CD4-positive, alpha-beta T cell treated with Interleukin-15 for 4 hours (primary cell): ENCODE data around the gene TAF3.

ENCODE experiments used
- DNase-seq: peaks from one replicate; pipeline ENCODE4 v3.0.0-alpha.2; 2020; ENCODE audit warnings: low spot score

Gene TAF3

DNA sequence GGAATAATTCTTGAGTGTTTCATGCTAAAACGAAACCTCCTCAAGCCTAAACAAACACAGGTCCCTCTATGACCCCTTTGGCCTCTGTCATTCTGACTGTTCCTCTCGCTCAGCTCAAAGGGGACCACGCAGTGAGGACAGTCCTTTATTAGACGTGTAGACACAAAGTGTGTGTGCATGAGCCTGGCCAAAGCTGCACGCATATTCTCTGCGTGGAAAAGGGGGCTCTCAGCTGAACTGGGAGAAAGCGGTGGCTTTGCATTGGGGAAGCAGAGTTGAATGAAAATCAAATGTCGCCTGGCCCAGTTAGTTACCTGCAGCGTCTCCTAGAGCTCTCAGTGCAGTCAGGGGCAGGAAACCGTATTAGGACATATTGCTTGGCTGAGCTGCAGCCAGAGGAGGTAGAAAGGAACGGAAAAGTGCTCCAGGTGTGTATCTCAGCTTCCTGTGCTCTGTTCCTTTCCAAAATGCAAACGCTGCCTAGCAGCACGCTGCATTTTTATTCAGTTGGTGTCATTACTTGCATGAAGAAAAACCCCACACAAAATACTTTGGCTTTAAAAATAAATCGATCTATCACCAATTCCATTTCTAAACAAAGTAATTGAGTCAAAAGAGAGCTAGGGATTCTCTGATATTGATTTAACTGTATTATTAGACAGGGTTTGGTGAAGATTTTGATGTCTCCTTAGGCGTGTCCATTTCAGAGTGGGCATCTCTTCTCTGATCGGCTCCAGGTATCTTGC lies 241.1 kb downstream of the TAF3 start:
- no peak for DNase-seq

DNA sequence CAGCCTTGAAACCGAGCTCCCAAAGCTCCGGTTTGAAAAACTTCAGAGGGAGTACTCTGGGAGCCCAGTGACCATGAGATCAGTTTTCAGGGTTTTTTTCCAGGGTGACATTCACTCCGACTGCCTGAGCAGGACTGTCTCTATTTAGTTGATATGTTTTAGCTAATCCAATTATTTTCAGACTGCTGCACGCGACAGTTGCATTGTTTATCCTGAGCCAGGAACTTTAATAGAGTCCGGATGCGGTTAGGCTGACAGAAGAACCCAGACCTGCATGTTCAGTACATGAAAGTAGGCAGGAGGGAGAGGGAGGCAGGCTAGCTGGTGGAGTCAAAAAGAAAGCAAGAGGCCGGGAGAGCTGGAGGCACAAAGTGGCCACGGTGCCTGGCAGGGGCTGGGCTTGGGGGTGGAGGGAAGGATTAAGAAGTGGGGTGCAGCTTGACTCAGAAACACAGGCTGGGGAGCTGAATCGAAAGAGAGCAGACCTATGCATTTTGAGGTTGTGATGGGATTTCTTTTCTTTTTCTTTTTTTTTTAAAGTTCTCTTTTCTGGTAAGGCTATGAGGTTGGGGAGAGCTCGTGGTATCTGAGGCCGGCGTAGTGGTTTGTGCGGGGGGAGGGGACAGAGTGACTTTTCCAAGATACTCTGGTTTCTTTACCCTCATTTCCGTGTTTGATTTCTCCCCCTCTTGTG lies 241.9 kb downstream of the TAF3 start:
- DNase-seq = peak; percentile 62

DNA sequence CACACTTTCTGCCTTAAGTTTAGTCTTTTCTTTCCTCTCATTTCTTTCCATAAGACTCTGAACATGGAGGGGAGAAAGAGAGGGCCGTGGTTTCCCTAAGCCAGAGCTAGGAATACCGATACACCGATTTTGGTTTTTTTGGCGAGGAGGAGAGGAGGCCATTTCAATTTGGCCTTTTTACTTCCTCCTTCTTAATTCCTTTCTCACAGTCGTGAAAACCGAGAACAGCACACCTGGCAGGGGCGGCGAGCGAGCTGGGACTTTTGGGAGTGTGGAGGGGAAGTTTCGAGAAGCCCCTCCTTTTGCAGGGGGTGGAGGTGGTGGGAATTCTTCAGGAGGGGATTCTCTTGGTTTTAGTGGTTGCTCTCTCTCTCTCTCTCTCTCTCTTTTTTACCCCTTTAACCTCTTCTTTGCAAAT lies 242.4 kb downstream of the TAF3 start:
- no peak for DNase-seq

DNA sequence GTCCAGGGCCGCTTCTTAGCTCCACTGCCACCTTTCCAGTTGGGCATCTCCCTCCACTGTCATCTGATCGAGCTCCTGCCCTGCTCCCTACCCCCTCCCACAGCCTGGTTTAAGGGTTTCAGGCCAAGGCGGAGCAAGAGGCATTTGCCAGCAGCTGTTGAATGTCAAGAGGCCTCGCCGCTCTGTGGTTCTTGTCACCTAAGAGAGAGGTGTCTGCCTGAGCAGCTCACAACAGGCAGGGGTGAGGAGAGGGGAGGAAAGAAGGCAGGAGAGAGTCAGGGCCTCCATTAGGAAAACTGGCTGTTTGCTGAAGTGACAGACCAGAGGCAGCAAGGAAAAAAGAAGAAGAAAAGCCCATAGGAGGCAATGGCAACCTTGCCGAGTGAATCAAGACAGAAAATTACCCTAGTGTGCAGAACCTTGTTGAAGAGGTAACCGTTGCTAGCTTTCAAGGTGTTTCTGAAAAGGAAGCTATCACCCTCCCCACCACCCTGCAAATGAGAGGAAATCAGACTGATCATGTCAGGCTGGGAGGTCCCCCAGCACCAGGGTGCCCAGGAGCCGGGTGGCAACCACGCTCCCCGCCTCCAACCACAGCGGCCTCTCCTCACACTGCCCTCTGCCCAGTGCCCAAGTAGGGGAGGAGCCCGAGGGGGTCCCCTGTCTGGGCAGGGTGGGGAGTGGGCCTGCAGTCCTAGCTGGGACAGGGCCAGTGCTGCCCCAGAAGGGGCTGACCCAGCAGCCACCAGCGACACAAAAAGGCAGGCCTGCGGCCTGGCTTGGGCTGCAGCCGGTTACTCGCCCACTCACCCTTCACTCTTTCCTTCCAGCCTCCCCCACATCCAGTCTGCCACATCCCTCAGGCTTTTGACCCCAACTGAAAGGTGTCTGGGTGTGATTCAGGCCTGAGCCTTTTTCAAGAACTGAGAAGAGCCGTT lies 243.2 kb downstream of the TAF3 start:
- peak; percentile 66 for DNase-seq

DNA sequence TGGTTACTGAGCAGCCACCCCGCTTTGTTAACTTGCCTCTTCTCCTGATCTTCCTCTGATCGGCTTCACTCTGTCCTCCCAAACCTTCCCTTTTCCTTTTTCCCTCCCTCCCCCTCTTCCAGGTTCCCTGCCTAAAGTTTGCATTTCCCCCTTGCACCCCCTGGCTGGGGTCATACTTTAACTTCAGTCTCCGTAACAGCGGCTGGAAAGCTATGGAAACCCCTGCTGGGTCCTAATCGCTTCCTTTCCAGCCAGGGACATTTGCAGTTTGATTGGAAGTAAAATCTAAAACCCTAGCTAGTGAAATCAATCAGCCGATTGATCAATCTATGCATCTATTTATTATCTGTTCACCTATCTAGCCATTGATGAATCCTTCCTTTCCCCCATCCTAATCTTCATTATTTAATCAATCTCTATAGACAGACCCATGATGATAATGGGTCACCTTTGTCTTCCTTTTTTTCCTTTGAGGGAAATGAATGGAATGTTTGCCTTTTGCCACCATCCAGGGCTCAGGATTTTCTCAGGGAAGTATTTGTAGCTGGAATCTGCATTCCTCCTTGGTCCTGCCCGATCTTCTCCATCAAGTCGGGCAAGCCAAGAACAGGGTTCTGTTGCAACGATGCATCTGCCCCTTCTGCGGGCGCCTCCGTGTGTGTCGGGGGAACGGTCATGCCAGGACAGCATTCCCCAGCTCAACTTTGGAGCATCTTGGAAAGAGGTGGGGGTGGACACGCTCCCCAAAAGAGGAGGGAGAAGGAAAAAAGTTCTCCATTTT lies 245.0 kb downstream of the TAF3 start:
- DNase-seq = no peak

DNA sequence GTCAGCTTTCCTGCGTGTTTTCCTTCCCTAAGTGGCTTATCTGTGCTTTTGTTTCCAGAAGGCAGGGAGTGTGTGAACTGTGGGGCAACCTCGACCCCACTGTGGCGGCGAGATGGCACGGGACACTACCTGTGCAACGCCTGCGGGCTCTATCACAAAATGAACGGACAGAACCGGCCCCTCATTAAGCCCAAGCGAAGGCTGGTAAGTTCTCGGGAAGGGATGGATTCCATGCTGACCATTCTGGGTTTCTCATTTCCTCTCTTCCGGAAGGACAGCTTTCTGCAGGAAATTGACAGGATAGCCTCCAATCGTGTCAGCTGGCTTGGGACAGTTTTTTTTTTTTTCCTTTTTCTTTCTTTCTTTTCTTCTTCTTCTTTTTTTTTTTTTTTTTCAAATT lies 245.6 kb downstream of the TAF3 start:
- no peak for DNase-seq

DNA sequence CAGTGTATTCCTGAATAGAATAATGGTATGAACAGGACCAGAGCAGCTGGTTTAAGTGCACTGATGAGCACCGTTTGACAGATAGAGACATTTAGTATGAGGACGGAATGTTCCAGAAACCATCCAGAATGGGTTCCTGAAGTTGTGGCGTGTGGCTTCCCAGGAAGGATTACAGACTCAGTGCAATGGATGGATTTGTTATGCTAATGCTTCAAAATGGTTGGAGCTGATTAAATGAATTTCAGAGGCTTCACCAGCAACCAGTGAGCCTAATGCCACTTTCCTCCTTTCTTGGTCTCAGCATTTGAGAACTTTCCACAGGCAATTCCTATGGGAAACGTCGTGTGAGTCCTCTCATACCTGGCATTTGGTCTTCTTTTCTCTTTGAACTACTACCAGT lies 246.1 kb downstream of the TAF3 start:
- DNase-seq = no peak

DNA sequence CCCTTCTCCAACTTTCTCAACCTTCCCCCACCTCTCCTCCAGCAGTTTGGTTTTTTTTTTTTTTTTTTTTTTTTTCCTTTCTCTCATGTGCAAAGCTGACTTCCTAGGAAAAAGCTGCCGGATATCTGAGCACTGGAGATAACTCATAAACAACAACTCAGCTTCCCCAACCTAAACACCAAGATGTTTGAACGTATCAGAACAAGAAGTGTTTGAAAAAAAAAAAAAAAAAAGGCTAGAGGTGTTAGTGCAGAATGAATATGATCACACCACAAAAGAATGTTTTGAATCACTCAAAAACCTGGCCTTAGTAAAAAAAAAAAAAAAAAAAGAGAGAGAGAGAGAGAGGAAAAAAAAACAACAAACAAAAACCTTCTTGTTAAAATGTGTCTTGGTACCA lies 247.3 kb downstream of the TAF3 start:
- DNase-seq = no peak

DNA sequence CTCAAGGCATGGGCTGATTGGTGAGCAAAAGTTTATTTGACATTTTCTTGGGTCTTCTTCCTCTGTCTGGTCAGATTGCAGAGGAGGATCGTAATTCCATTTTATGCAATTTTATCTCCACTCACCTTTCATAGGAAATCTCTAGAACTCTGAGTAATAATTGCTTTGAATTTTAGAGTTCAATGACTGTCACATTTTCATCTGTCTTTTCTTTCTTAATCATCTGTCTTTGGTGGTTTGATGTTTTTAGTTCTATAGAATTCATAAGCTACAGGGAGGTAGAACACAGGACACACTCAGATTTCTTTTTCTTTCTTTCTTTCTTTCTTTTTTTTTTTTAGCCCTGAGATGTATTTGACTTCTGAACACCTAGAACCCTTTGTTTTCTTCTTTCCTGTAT lies 247.8 kb downstream of the TAF3 start:
- no peak for DNase-seq
